Left lobe of liver (tissue), 2 donors: ENCODE data around the gene MYH7. TPM values are rescaled to one million over a fixed set of nuclear protein-coding genes. Genes with fewer than 3 reads are reported as not detected.
"Not testable (repeated sequence)": the region's sequence is repeated elsewhere in the genome, so short reads cannot be mapped to it uniquely, and the experiment has no call there.

Source experiments
- ATAC-seq: fragments of 200-7000 bp; cut with Tn5 transposase; one replicate; pipeline ENCODE4 v1.9.1; 2020; ENCODE audit warnings: mild to moderate bottlenecking, moderate library complexity
- DNase-seq: peaks from one replicate; pipeline ENCODE4 v3.0.0-alpha.2; 2020; ENCODE audit warnings: low spot score
- total RNA-seq: library from RNA; stranded (reverse); gene quantifications from one replicate; pipeline ENCODE4 v1.2.1, GENCODE V29; 2021
- donor health status: DM: no; HTN: no; CAD: no; lungs with moderate emphysema.
- donor health status: DM: no; HTN: yes; CAD: no.

Gene MYH7
- total RNA-seq, 1 donor from 2014 or later = not detected

GRCh38 chr14:23431486-23431885 lies 4.0 kb downstream of the MYH7 start:
- ATAC-seq = no peak
- no peak for DNase-seq

GRCh38 chr14:23430723-23431085 lies 4.8 kb downstream of the MYH7 start:
- ATAC-seq = no peak
- DNase-seq = no peak

GRCh38 chr14:23430016-23430722 lies 5.3 kb downstream of the MYH7 start:
- DNase-seq = no peak
- no peak for ATAC-seq

GRCh38 chr14:23428686-23429495 lies 6.6 kb downstream of the MYH7 start:
- ATAC-seq (no peak), DNase-seq (no peak)

- not testable (repeated sequence) for ATAC-seq, DNase-seq
These were observed 9.7 kb downstream of the MYH7 start for GRCh38 chr14:23425798-23426197.

GRCh38 chr14:23425169-23425568 lies 10.3 kb downstream of the MYH7 start:
- DNase-seq = no peak
- no peak for ATAC-seq

- ATAC-seq = no peak
- no peak for DNase-seq
These were observed 11.8 kb downstream of the MYH7 start for GRCh38 chr14:23423657-23424056.

- no peak for DNase-seq
- no peak for ATAC-seq
These were observed 13.9 kb downstream of the MYH7 start for GRCh38 chr14:23421594-23421993.

GRCh38 chr14:23419646-23420045 lies 15.8 kb downstream of the MYH7 start:
- DNase-seq, ATAC-seq: not testable (repeated sequence)

GRCh38 chr14:23418021-23418420 lies 17.4 kb downstream of the MYH7 start:
- no peak for ATAC-seq
- DNase-seq = no peak

- ATAC-seq, DNase-seq: not testable (repeated sequence)
These were observed 18.2 kb downstream of the MYH7 start for GRCh38 chr14:23417269-23417668.

GRCh38 chr14:23416801-23417200 lies 18.7 kb downstream of the MYH7 start:
- ATAC-seq (no peak), DNase-seq (no peak)

GRCh38 chr14:23415821-23416778 lies 19.4 kb downstream of the MYH7 start:
- no peak for ATAC-seq
- no peak for DNase-seq

- no peak for ATAC-seq
- no peak for DNase-seq
These were observed 20.3 kb downstream of the MYH7 start for GRCh38 chr14:23414906-23415820.

GRCh38 chr14:23414254-23414653 lies 21.2 kb downstream of the MYH7 start:
- peak; percentile 21 for ATAC-seq
- DNase-seq = no peak

- ATAC-seq (no peak), DNase-seq (no peak)
These were observed 21.8 kb downstream of the MYH7 start for GRCh38 chr14:23413681-23414080.

GRCh38 chr14:23411563-23412525 lies 23.6 kb downstream of the MYH7 start:
- ATAC-seq (no peak), DNase-seq (no peak)

GRCh38 chr14:23409966-23410635 lies 25.4 kb downstream of the MYH7 start:
- no peak for ATAC-seq
- no peak for DNase-seq
